Testis (tissue), 2 donors: ENCODE results near the gene HSP90B1.

Experiments
- POLR2A ChIP-seq: fragments of 450-650 bp; IDR thresholded peaks from one replicate; pipeline ENCODE4 v1.6.1; 2017; ENCODE audit warnings: antibody characterized with exemption, mild to moderate bottlenecking, moderate library complexity
- TF ChIP-seq, protein P1 (sequence below), 3 experiments: fragments of 450-650 bp in 2 of 3; fragments of 200-600 bp in 1 of 3; sonication (generic) in 1 of 3; IDR thresholded peaks; one replicate each; pipeline ENCODE4 v1.5.1; 2016 to 2019; ENCODE audit warnings: antibody characterized with exemption in 3 of 3, mild to moderate bottlenecking in 2 of 3, moderate library complexity in 1 of 3

DNA sequence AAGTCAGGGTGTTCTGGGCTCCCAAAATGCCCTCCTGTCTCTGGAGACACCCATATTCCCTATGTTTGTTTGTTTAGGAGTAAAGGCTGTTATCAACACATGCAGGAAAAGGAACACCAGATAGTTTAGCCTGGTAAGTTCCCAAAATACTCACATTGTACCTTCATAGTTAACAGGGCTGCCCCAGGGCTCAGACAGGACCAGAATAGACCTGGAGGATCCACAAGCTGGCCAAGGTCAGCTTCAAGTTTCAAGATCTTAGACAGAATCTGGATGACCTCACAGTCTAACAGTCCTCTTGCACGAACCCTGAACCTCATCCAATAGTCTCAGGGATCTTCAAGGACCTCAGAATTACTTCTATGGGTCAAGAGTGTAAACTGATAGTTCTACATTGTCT lies 18.1 kb upstream of the HSP90B1 start:
- TF ChIP-seq, protein P1, sequence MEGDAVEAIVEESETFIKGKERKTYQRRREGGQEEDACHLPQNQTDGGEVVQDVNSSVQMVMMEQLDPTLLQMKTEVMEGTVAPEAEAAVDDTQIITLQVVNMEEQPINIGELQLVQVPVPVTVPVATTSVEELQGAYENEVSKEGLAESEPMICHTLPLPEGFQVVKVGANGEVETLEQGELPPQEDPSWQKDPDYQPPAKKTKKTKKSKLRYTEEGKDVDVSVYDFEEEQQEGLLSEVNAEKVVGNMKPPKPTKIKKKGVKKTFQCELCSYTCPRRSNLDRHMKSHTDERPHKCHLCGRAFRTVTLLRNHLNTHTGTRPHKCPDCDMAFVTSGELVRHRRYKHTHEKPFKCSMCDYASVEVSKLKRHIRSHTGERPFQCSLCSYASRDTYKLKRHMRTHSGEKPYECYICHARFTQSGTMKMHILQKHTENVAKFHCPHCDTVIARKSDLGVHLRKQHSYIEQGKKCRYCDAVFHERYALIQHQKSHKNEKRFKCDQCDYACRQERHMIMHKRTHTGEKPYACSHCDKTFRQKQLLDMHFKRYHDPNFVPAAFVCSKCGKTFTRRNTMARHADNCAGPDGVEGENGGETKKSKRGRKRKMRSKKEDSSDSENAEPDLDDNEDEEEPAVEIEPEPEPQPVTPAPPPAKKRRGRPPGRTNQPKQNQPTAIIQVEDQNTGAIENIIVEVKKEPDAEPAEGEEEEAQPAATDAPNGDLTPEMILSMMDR (IDR thresholded peaks at IDR 0.05): no peak
- no peak for TF ChIP-seq POLR2A
